CD14-positive monocyte (primary cell): ENCODE data around the gene UROS. TPM values are rescaled to one million over a fixed set of nuclear protein-coding genes. Genes with fewer than 3 reads are reported as not detected.

Experiments
- DNase-seq, 3 donors: peaks; one replicate each; pipeline ENCODE4 v3.0.0-alpha.2; 2011 to 2022
- H2AFZ ChIP-seq: 2 replicates; pipeline ENCODE4 v1.6.0; 2012; ENCODE audit warnings: mild to moderate bottlenecking, low read depth, low read length, inconsistent platforms; ENCODE audit not compliant: insufficient read depth, poor library complexity, severe bottlenecking
- H3K27ac ChIP-seq, 2 donors: 1 replicate in 1 of 2; 2 replicates in 1 of 2; pipeline ENCODE4 v1.5.1; 2012 to 2013; ENCODE audit warnings: low read length in 2 of 2, control low read depth in 1 of 2, inconsistent platforms in 1 of 2, low read depth in 1 of 2, mild to moderate bottlenecking in 1 of 2
- H3K27me3 ChIP-seq, 2 donors: one replicate each; pipeline versions ENCODE4 v1.6.0 to v1.6.1; 2011 to 2013; ENCODE audit warnings: low read length in 2 of 2; ENCODE audit not compliant: control insufficient read depth in 2 of 2, insufficient read depth in 2 of 2
- H3K36me3 ChIP-seq, 2 donors: replicated peaks in 1 of 2; 1 replicate in 1 of 2; 2 replicates in 1 of 2; pipeline versions ENCODE4 v1.5.1 to v1.6.1; 2012 to 2013; ENCODE audit warnings: low read length in 2 of 2, control low read depth in 1 of 2, inconsistent platforms in 1 of 2, mild to moderate bottlenecking in 1 of 2; ENCODE audit not compliant: insufficient read depth in 2 of 2, control insufficient read depth in 1 of 2
- H3K4me1 ChIP-seq, 2 donors: 1 replicate in 1 of 2; 2 replicates in 1 of 2; pipeline versions ENCODE4 v1.5.1 to v1.6.1; 2012 to 2013; ENCODE audit warnings: low read length in 2 of 2, control low read depth in 1 of 2, inconsistent platforms in 1 of 2, mild to moderate bottlenecking in 1 of 2, moderate library complexity in 1 of 2; ENCODE audit not compliant: insufficient read depth in 2 of 2, control insufficient read depth in 1 of 2
- H3K4me2 ChIP-seq: replicated peaks from 2 replicates; pipeline ENCODE3; 2012; ENCODE audit warnings: low read length, moderate library complexity, mild to moderate bottlenecking; ENCODE audit not compliant: poor library complexity, severe bottlenecking; ENCODE audit errors: extremely low read depth
- H3K4me3 ChIP-seq, 3 experiments: fragments of 200-600 bp in 1 of 3; sonication (generic) in 1 of 3; replicated peaks in 1 of 3; 1 replicate in 2 of 3; 2 replicates in 1 of 3; pipeline ENCODE4 v1.5.1; 2011 to 2013; ENCODE audit warnings: low read length in 3 of 3, mild to moderate bottlenecking in 3 of 3, control low read depth in 2 of 3, low read depth in 2 of 3, inconsistent platforms in 1 of 3, moderate library complexity in 1 of 3
- H3K79me2 ChIP-seq: 2 replicates; pipeline ENCODE4 v1.6.0; 2012; ENCODE audit warnings: mild to moderate bottlenecking, control low read depth, inconsistent platforms, low read length, moderate library complexity; ENCODE audit not compliant: insufficient read depth
- H3K9ac ChIP-seq: 2 replicates; pipeline ENCODE4 v1.6.0; 2017; ENCODE audit warnings: low read length, mild to moderate bottlenecking; ENCODE audit not compliant: insufficient read depth, poor library complexity, severe bottlenecking
- H3K9me3 ChIP-seq, 2 donors: replicated peaks in 1 of 2; 1 replicate in 1 of 2; 2 replicates in 1 of 2; pipeline versions ENCODE4 v1.5.1 to v1.6.1; 2012 to 2013; ENCODE audit warnings: low read length in 2 of 2, control low read depth in 1 of 2; ENCODE audit not compliant: control insufficient read depth in 1 of 2, insufficient read depth in 1 of 2
- H4K20me1 ChIP-seq: 2 replicates; pipeline ENCODE4 v1.6.0; 2012; ENCODE audit warnings: mild to moderate bottlenecking, low read length, control low read depth, moderate library complexity; ENCODE audit not compliant: insufficient read depth
- H3K27ac Mint-ChIP-seq, 7 donors: one replicate each; pipeline ENCODE4 v1.8.0; 2020; ENCODE audit warnings: mild to moderate bottlenecking in 7 of 7, mixed read lengths in 7 of 7, moderate library complexity in 6 of 7, inconsistent platforms in 2 of 7
- H3K27me3 Mint-ChIP-seq, 3 donors: one replicate each; pipeline ENCODE4 v1.8.0; 2021 to 2022; ENCODE audit warnings: low read depth in 3 of 3, mild to moderate bottlenecking in 3 of 3, mixed read lengths in 3 of 3, moderate library complexity in 3 of 3, inconsistent platforms in 1 of 3
- H3K36me3 Mint-ChIP-seq, 2 donors: one replicate each; pipeline ENCODE4 v1.8.0; 2020; ENCODE audit warnings: mixed read lengths in 2 of 2, inconsistent platforms in 1 of 2, mild to moderate bottlenecking in 1 of 2
- H3K4me1 Mint-ChIP-seq: one replicate; pipeline ENCODE4 v1.8.0; 2020; ENCODE audit warnings: mild to moderate bottlenecking, mixed read lengths
- H3K4me3 Mint-ChIP-seq, 2 donors: one replicate each; pipeline ENCODE4 v1.8.0; 2020; ENCODE audit warnings: mild to moderate bottlenecking in 2 of 2, mixed read lengths in 2 of 2, moderate library complexity in 1 of 2
- H3K9me3 Mint-ChIP-seq, 7 donors: one replicate each; pipeline ENCODE4 v1.8.0; 2020 to 2022; ENCODE audit warnings: mixed read lengths in 7 of 7, mild to moderate bottlenecking in 6 of 7, moderate library complexity in 6 of 7, inconsistent platforms in 2 of 7
- WGBS: methylation state at CpG from one replicate; pipeline ENCODE4 v1.1.5; 2013; ENCODE audit warnings: missing lambda C conversion rate; ENCODE audit not compliant: insufficient coverage; 5-methylcytosine and 5-hydroxymethylcytosine counted together
- intact Hi-C, 2 donors: fragments of 100-400 bp; cut with micrococcal nuclease; formaldehyde crosslinking; loops; one replicate each; pipeline versions ENCODE4 v1.15.0 to v1.15.1; 2023
- polyA plus RNA-seq, 3 donors: library from polyadenylated mRNA; depleted of rRNA in 1 of 3; unstranded in 2 of 3; stranded (reverse) in 1 of 3; fragments of 300-500 nt in 2 of 3; fragments of >200 nt in 1 of 3; fragmentation: Illumina TruSeq in 2 of 3; gene quantifications; 1 replicate in 2 of 3; 2 replicates in 1 of 3; pipeline ENCODE4 v1.2.3, GENCODE V29; 2012 to 2021
- TF ChIP-seq, protein P1 (sequence below): fragments of 200-600 bp; IDR thresholded peaks from one replicate; pipeline ENCODE4 v1.8.0; 2022; ENCODE audit warnings: antibody characterized with exemption, mild to moderate bottlenecking

UROS gene
- polyA plus RNA-seq, 3 donors = 18.1 to 42.3 (median 39.8) TPM

DNA sequence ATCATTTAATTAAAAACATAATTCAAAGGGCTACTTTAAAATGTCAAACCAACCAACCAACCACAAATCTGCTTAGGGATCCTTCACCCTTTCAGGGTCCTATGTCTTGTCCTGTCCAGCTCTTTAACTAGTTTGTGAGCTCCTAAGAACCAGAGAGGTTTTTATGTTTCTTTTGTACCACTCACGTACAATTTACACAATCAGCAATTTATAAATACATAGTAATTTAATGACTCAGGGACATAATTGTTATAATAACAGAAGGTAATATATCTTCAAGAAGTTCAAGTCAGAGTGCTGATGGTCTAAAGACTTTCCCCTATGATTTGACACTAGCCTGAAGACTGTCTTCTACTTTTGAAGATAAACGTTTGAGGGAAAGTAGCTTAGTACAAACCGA lies 42.1 kb upstream of the UROS start:
- H3K9me3 ChIP-seq = no peaks in the 10 kb centered on the region

DNA sequence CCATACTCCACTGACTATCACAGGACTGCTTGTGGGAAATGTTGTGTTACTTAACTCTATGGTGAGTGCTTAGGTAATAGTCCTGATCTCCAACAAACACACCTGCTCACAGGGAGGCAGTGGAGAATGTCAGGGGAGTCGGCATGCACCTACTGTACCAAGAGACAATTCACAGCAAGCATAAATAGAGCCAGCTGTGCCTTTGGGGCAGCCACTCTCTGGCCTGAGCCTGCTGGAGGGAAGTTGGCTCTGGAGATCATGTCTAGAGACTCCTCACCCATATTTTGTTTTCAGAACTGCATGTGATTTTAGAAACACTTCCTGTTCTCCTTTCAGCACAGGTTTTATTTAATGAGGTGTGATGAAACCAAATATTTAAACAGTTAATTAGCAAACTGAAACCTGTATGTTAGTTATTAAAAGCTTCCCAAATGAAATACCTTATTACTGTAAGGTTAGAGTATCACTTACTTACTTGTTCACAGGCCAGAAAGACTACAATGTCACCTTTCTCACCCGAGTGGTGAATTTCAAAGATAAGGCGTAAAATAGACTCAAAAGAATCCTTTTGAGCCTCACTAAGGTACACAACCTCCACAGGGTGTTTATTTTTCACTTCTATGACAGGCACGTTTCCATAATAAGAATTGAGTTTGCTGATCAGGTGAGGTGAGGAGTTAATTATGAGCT lies 36.2 kb upstream of the UROS start:
- peaks cover 10 to 41% of the 10 kb centered on the region in 2 donors for H3K36me3 ChIP-seq
- H3K79me2 ChIP-seq = no peaks in the 10 kb centered on the region
- no peaks in the 10 kb centered on the region for H4K20me1 ChIP-seq
- H3K9ac ChIP-seq = no peak overlapping the region
- peaks cover 24 to 46% of the 10 kb centered on the region in 2 donors for H3K36me3 Mint-ChIP-seq
- H3K4me2 ChIP-seq = no peak overlapping the region
- no peaks in the 10 kb centered on the region for H3K4me1 ChIP-seq
- H3K27me3 Mint-ChIP-seq = no peaks in the 10 kb centered on the region
- no peaks in the 10 kb centered on the region for H3K9me3 ChIP-seq
- H3K4me3 ChIP-seq = no peak overlapping the region
- no peaks in the 10 kb centered on the region for H3K9me3 Mint-ChIP-seq
- H3K27ac Mint-ChIP-seq = no peak overlapping the region
- H3K4me1 Mint-ChIP-seq = no peaks in the 10 kb centered on the region
- TF ChIP-seq, protein P1, sequence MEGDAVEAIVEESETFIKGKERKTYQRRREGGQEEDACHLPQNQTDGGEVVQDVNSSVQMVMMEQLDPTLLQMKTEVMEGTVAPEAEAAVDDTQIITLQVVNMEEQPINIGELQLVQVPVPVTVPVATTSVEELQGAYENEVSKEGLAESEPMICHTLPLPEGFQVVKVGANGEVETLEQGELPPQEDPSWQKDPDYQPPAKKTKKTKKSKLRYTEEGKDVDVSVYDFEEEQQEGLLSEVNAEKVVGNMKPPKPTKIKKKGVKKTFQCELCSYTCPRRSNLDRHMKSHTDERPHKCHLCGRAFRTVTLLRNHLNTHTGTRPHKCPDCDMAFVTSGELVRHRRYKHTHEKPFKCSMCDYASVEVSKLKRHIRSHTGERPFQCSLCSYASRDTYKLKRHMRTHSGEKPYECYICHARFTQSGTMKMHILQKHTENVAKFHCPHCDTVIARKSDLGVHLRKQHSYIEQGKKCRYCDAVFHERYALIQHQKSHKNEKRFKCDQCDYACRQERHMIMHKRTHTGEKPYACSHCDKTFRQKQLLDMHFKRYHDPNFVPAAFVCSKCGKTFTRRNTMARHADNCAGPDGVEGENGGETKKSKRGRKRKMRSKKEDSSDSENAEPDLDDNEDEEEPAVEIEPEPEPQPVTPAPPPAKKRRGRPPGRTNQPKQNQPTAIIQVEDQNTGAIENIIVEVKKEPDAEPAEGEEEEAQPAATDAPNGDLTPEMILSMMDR = no peak
- no peak overlapping the region for H3K4me3 Mint-ChIP-seq
- no peak overlapping the region for H2AFZ ChIP-seq
- WGBS = no CpG with 5 or more reads among the region's 4 CpGs
- intact Hi-C loops = no loop called here
- H3K27ac ChIP-seq = no peak overlapping the region
- H3K27me3 ChIP-seq = no peaks in the 10 kb centered on the region
- no peak for DNase-seq

More for the DNA sequence above, 42.1 kb upstream of the UROS start:
- no peak overlapping the region for H3K4me3 Mint-ChIP-seq
- TF ChIP-seq, protein P1 = no peak
- Histone ChIP-seq H3K4me2 (no peak overlapping the region), H3K27ac (no peak overlapping the region), H2AFZ (no peak overlapping the region), H4K20me1 (no peaks in the 10 kb centered on the region), H3K36me3 (peaks cover 14 to 43% of the 10 kb centered on the region in 2 donors), H3K79me2 (no peaks in the 10 kb centered on the region), H3K4me3 (no peak overlapping the region), H3K4me1 (no peaks in the 10 kb centered on the region), H3K27me3 (no peaks in the 10 kb centered on the region), H3K9ac (no peak overlapping the region)
- DNase-seq = no peak
- H3K27me3 Mint-ChIP-seq = peaks cover 0 to 2% (median 2%) of the 10 kb centered on the region in 3 donors
- intact Hi-C loops = loop anchor here in 1 of 2 donors (10.0 kb wide), 1 partner anchor 880 kb away; no protein-coding TSS in a partner anchor
- 92% methylated on average over 2 of the region's 3 CpGs for WGBS
- H3K4me1 Mint-ChIP-seq = no peaks in the 10 kb centered on the region
- no peaks in the 10 kb centered on the region for H3K9me3 Mint-ChIP-seq
- peaks cover 24 to 38% of the 10 kb centered on the region in 2 donors for H3K36me3 Mint-ChIP-seq
- no peak overlapping the region for H3K27ac Mint-ChIP-seq
